Panc1 (cell line): Measurements from ENCODE around the gene MEX3A.

ENCODE experiments used
- POLR2AphosphoS5 ChIP-seq: IDR thresholded peaks from 2 replicates; pipeline ENCODE4 v1.6.1; 2012; ENCODE audit warnings: mild to moderate bottlenecking, low read depth, low read length, moderate library complexity
- TCF7L2 ChIP-seq: IDR thresholded peaks from 2 replicates; pipeline ENCODE4 v1.6.1; 2011; ENCODE audit warnings: mild to moderate bottlenecking, low read depth, low read length, inconsistent platforms
- TF ChIP-seq, protein P1 (sequence below): fragments of 450-650 bp; IDR thresholded peaks from 2 replicates; pipeline ENCODE4 v1.5.1; 2017; ENCODE audit warnings: mild to moderate bottlenecking

DNA sequence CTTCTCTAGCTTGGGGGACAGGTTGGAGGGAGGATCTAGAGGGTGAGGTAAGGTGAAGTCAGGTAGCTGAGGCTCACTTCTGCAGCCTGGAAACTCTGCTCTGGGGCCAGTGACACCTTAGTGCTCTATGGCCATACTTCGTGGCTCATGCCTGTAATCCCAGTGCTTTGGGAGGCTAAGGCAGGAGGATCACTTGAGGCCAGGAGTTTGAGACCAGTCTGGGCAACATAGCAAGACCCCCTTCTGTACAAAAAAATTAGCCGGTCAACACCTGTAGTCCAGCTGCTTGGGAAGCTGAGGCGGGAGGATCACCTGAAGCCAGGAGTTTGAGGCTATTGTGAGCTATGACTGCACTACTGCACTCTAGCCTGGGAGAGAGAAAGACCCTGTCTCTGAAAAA lies 38.1 kb upstream of the MEX3A start:
- TF ChIP-seq, protein P1, sequence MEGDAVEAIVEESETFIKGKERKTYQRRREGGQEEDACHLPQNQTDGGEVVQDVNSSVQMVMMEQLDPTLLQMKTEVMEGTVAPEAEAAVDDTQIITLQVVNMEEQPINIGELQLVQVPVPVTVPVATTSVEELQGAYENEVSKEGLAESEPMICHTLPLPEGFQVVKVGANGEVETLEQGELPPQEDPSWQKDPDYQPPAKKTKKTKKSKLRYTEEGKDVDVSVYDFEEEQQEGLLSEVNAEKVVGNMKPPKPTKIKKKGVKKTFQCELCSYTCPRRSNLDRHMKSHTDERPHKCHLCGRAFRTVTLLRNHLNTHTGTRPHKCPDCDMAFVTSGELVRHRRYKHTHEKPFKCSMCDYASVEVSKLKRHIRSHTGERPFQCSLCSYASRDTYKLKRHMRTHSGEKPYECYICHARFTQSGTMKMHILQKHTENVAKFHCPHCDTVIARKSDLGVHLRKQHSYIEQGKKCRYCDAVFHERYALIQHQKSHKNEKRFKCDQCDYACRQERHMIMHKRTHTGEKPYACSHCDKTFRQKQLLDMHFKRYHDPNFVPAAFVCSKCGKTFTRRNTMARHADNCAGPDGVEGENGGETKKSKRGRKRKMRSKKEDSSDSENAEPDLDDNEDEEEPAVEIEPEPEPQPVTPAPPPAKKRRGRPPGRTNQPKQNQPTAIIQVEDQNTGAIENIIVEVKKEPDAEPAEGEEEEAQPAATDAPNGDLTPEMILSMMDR = no peak
- TF ChIP-seq TCF7L2 (no peak), POLR2AphosphoS5 (no peak)
